Activated CD4-positive, alpha-beta T cell treated with anti-CD3 and anti-CD28 coated beads for 24 hours (primary cell): ENCODE data around the gene KCTD10.
A peak's percentile ranks its signal among the peaks of the same experiment; 100 is the strongest.

Experiments used
- DNase-seq, 2 donors: peaks; one replicate each; pipeline ENCODE4 v3.0.0-alpha.2; 2020; ENCODE audit warnings: low read depth in 2 of 2

KCTD10 gene

DNA sequence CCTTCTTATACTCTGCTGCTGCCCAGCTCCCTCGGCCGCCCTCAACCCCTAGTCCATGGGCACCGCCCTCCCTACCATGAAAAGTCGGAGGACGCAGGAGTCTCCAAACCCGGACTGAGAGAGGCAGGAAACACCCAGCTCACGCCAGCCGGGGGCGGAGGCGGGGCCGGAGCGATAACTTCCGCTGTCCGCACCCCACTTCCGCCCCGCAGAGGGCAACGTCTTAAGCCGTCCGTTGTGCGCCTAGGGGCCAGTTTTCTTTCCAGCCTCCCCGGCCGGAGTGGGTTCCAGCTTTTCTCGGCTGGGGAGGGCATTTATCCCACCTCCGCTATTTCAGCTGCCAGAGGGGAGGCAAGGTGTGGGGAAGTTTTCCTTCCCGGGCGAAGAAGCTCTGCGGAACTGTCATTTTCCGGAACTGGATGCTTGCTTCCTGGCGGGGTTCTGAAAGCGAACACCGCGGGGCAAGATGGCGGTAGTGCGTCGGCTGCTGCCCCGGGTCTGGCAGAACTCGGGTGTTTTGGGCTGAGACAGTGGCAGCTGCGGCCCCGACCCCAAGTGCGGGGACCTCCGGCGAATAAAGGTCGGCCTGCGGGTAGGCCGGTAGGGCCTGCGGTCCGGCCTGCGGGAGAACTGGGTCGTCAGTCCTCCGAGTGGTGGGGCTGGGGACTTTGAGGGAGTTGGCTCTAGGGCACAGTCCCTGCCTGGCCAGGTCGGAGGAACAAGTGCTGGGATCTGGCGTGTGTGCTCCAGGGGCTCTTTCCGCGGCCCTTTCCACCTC is at the start of gene KCTD10, which contains the start of gene UBE3B:
TSS of gene KCTD10 (minus strand) at position 116 of the 778 bp plus-strand sequence. CDS start at position 78, 38 bp downstream.
TSS of gene UBE3B (plus strand) at position 450 of the 778 bp plus-strand sequence. CDS start 5,918 bp downstream, outside the sequence.
- DNase-seq, result peak; percentile 72 to 77

GRCh38 chr12:109525279-109525585 is 48.1 kb upstream of the KCTD10 start:
- no peak for DNase-seq

GRCh38 chr12:109524466-109525278 is 47.6 kb upstream of the KCTD10 start:
- no peak for DNase-seq

DNA sequence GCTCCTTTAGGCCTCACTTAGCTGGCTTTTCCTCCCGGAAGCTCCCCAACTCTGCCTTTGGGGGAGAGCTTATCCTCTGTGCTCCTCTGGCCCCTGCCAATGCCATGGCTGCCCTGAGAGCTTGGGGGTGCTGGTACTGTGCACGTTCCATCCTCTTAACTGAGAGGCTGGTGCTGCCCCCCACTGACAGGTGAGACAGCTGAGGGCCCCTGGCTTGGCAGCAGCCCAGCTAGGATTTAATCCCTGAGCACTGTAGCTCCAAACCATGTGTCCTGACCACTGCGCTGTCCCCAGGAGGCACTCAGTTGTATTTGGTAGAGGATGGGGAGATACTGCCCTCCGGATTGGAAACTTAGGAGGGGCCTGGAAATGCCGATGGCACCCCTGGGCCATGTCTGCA is 46.4 kb upstream of the KCTD10 start:
- DNase-seq, result no peak

- DNase-seq, result no peak
Observed at GRCh38 chr12:109523071-109523470, 46.0 kb upstream of the KCTD10 start.

DNA sequence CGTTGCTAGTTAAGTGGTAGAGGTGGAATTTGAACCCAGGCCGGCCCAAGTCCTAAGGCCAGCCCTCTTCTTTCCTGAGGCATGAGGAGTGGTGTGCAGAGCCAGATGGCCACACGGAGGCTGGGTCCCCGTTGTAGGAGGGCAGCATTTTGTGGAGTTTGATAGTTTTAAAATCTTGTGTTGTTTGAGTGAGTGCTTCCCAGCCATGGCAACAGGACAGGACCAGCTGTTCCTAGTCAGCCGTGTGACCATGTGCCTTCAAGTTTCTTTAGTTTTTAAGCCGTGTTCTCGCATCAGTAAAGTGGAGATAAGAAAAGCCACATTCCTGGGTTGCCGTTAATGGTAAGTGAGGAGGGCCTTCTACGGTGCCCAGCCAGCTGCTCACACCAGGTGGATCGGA is 44.7 kb upstream of the KCTD10 start:
- DNase-seq, result no peak

DNA sequence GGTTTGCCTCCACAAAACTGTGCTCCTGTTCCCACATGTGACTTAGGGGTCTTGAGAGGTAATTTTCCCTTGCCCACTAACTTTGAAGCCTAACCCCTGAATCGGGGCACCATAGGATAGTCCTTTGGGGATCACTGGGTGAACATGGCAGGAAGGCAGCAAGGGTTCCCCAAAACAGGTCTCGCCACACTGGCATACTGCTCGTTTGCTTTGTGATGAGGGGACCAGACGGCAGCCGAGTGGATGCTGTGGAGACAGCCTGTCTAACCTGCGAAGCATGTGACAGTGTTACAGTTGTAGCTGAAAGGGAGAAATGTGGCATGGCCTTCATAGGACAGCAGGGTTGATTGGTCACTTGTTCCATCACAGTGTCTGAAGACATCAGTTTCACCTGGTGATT is 42.7 kb upstream of the KCTD10 start:
- DNase-seq, result no peak

DNA sequence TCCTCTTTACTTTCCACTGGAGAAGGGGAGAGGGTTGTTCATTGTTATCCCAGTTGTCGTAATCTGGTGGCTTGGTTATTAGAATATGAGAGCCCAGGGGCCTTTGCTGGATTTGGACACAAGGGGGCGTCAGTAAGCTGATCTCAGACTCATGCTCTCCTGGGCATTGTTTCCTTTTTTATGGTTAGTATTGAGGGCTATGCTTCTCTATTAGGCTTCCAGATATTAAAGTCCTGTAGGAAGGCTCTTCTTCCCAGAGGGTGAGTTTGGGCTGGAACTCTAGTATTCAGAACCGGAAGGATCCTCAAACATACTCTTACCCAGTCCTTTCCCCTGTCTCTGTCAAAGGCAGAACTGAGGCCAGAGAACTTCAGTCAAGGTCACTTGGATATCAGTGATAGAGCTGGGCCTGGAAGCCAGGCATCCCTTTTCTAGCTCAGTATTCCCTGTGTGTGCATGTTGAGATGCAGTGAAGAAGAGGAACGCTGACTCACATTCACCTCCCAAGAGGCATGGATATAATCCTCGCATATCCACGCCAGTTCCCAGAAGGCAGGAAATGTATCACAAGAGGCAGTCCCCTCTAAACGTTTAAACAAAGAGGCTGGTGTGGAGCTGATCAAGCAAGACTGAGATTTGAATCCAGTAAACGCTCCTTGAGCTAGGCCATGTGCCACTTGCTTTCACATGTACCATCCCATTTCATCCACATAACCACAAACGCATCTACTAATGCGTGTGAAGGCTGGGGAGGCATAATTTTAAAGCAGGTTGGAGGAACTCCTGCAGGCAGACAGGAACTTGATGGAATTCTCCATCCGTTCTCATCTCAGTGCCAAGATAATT is 41.9 kb upstream of the KCTD10 start:
- peak; percentile 25 to 33 for DNase-seq

- no peak for DNase-seq
Observed at GRCh38 chr12:109517619-109518018, 40.5 kb upstream of the KCTD10 start.

DNA sequence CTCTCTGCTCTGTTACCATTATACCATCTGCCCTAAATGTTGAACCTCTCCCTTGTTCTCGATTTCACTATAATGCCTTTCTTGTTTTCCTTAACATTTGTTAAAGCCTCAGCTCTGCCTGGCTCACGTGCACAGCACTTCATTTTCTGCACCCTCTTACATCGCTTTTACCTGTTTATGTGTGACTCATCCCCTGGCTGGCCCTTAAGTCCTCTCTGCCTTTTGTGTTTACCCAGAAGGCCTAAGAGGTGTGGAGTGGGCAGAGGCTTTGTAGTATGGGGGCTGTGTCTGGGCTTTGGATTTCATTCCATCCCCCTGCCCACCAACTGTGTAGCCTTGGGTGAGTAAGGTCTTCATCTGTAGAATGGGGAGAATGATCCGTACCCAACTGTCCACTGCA is 36.9 kb upstream of the KCTD10 start:
- no peak for DNase-seq

DNA sequence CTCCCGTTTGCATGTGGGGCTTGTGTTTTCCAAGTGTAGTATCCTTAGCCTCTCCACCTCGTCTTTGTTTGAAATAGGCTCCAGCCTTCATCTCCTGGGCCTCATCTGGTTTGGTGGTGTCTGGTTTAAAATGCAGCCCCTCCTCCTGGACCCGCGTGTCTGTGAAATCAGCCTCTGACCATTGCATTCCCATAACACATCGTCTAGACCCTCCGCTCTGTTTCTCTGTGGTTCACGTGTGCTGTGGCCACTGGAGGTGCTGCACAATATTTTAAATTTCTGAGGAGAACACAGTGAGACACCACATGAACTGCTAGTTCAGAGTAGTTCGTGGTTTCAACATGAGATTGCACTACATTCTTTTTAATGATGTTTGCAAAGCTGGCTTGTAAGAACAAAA is 36.0 kb upstream of the KCTD10 start:
- DNase-seq, result no peak

- no peak for DNase-seq
Observed at GRCh38 chr12:109512608-109513007, 35.5 kb upstream of the KCTD10 start.

DNA sequence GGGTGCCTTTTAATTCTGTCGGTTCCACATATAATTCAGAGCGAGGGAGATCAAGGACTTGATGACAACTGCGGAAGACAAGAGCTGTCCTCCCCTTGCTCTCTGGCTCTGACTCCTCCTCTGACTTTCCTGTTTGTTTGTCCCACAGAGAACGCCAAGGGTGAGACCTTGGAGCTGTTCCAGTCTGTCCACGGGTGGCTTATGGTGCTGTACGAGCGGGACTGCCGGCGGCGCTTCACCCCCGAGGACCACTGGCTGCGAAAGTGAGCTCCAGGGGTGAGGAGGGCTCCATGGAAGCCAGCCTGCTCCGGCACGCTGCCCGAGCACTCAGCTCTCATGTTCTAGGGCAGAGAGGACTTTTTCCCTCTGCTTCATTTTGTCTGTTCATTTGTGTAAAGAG is 33.1 kb upstream of the KCTD10 start:
- no peak for DNase-seq

GRCh38 chr12:109504068-109504467 is 27.0 kb upstream of the KCTD10 start:
- no peak for DNase-seq

GRCh38 chr12:109503611-109504010 is 26.5 kb upstream of the KCTD10 start:
- no peak for DNase-seq

GRCh38 chr12:109502332-109502731 is 25.2 kb upstream of the KCTD10 start:
- DNase-seq, result no peak

DNA sequence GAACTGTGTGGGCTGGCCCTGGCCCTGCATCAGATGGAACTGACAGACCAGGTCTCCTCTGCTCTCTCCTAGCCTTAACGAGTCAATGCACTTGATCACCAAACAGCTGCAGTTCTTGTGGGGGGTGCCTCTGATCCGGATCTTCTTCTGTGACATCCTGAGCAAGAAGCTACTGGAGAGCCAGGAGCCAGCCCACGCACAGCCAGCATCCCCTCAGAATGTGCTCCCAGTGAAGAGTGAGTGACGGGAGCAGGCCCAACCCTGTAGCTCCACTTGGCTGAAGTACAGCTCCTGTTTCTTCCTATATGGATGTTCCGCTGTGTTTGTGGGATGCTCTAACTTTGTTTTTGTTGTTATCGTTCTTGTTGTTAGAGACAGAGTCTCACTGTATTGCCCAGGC is 24.2 kb upstream of the KCTD10 start:
- DNase-seq, result no peak

DNA sequence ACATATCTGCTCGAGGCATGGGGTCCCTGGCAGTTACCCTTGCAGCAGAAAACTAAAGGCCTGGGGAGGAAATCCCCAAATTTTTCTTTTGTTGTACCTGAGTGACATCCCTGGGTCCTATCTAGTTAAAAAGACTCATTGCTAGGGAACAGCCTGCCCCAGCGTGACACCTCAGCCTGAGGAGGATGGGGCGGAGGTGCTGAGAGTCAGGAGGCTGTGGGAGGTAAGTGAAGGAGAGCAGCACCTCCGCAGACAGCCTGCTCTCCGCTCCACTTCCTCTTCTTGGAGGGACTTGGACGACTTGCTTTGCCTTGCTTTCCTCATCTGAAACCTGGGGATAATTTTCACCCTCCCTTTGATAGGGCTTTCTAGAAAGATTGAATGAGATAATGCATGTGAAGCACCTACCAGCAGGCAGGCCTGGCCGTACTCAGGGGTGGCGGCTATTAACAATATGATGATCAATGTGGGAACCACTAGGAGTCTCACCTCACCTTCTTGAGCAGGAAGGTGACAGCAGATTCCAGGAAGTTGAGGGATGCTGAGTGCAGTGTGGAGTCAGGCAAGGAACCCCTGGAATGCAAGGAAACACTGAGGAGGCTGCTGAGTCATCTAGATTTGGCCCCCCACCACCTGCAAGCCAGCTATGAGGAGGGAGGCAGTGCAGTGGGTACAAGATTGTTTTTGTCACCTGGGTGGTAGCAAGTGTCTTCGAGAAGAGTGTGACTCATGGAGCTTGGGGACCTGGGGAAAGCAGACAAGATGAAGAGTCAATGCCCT is 23.5 kb upstream of the KCTD10 start:
- DNase-seq, result no peak

DNA sequence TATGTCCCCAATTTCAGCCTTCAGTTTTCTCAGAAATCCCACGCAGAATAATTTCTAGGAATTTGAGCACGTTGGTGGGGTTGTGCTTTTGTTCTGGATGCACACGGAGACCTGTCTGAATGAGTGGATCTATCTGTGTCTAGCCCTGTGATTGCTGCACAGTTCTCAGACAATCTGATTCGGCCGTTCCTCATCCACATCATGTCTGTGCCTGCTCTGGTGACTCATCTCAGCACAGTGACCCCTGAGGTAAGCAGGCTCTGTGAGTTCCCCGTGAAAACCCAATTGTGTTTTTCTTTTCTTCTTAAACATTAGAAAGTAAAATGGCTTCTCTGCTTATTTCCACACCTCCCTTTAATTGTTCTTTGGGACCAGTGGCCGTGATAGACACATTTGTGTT is 20.6 kb upstream of the KCTD10 start:
- no peak for DNase-seq

DNA sequence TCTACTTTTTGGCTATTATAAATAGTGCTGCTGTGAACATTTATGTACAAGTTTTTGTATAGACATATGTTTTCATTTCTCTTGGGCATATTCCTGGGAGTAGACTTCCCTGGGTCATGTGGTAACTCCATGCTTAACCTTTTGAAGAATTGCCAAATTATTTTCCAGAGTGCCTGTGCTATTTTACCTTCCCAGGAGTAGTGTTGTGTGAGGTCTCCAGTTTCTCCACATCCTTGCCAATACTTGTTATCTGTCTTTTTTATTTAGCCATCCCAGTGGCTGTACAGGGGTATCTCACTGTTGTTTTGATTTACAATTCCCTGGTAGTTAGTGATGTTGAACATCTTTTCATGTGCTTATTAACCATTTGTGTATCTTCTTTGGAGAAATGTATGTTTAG is 19.2 kb upstream of the KCTD10 start:
- no peak for DNase-seq

GRCh38 chr12:109495012-109495411 is 17.9 kb upstream of the KCTD10 start:
- no peak for DNase-seq
